Epithelial cell of esophagus (primary cell): ENCODE results near the gene TNK2.

Experiments used
- DNase-seq: peaks from one replicate; pipeline ENCODE4 v3.0.0; 2010; ENCODE audit warnings: low read depth
- H3K4me3 ChIP-seq: 2 replicates; pipeline ENCODE4 v1.5.1; 2011; ENCODE audit warnings: mild to moderate bottlenecking, low read length, control low read depth
- TF ChIP-seq, protein P1 (sequence below): IDR thresholded peaks from 2 replicates; pipeline ENCODE4 v1.5.1; 2011; ENCODE audit warnings: low read depth, mild to moderate bottlenecking, low read length, control low read depth, inconsistent platforms; ENCODE audit not compliant: insufficient read depth; ENCODE audit errors: missing control alignments

TNK2 gene

DNA sequence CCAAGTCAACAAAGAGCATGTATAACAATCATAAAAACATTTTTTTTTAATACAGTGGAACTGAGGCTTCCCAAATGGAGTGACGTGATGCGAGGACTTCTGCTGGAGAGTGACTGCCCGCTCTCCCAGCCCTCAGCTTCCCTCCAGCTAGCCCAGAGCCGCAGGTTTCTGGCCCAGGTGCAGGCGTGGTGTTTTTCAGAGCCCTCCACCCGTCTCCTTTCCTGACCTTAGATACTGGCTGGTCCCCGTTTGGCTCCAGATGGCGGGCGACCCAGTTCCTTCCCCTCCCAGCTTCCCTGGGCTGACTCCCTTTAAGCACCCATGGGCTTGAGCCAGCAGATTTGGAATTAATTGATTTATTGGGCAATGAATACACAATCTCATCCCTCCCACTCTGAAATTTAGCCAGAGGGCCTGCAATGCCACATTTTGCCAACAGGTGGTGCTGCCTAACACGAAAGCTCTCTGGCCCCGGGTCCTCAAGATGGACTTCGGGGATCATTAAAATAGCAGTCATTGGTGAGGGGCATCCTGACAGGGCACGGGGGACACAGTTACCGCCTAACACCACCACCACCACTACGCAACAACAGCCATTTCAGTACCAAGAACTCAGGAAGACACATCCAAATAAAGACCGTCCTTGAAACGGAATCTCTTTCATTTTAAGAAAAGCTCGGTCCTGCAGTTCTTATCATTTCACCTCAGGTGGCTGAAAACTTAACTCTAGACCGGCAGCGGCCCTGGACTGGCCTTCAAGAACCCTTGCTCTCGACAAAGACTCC lies 49.1 kb downstream of the TNK2 start:
- H3K4me3 ChIP-seq, result no peak overlapping the region
- TF ChIP-seq, protein P1, sequence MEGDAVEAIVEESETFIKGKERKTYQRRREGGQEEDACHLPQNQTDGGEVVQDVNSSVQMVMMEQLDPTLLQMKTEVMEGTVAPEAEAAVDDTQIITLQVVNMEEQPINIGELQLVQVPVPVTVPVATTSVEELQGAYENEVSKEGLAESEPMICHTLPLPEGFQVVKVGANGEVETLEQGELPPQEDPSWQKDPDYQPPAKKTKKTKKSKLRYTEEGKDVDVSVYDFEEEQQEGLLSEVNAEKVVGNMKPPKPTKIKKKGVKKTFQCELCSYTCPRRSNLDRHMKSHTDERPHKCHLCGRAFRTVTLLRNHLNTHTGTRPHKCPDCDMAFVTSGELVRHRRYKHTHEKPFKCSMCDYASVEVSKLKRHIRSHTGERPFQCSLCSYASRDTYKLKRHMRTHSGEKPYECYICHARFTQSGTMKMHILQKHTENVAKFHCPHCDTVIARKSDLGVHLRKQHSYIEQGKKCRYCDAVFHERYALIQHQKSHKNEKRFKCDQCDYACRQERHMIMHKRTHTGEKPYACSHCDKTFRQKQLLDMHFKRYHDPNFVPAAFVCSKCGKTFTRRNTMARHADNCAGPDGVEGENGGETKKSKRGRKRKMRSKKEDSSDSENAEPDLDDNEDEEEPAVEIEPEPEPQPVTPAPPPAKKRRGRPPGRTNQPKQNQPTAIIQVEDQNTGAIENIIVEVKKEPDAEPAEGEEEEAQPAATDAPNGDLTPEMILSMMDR, result peak; percentile 98
- peak; percentile 65 for DNase-seq

DNA sequence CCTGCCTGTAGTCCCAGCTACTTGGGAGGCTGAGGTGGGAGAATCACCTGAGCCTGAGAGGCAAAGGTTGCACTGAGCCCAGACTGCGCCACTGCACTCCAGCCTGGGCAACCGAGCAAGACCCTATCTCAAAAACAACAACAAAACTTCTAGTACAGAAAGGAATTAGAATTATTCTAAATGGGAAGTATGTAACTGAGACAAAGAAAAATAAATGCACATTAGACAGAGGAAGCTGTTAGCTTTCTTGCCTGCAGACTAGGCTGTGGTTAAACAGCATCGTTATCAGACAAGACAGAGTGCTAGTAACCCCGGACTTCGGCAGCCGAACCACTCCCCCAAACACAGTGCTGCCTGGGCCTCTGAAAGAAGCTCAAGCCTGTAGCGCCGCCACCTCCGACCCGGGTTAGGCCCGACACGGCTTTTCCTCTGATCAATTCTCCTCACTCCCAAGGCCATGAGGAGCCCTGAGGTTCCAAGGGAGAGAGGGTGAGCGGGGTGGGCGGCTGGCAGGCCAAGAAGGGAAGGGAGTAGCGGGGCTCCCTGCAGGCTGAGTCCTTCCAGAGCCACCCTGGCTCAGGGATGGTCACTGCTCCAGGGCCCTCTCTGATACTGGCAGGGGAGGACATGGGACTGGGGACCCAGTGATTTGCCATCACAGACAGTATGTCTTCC lies 51.8 kb downstream of the TNK2 start:
- TF ChIP-seq, protein P1, result no peak
- DNase-seq, result no peak
- H3K4me3 ChIP-seq, result no peak overlapping the region

DNA sequence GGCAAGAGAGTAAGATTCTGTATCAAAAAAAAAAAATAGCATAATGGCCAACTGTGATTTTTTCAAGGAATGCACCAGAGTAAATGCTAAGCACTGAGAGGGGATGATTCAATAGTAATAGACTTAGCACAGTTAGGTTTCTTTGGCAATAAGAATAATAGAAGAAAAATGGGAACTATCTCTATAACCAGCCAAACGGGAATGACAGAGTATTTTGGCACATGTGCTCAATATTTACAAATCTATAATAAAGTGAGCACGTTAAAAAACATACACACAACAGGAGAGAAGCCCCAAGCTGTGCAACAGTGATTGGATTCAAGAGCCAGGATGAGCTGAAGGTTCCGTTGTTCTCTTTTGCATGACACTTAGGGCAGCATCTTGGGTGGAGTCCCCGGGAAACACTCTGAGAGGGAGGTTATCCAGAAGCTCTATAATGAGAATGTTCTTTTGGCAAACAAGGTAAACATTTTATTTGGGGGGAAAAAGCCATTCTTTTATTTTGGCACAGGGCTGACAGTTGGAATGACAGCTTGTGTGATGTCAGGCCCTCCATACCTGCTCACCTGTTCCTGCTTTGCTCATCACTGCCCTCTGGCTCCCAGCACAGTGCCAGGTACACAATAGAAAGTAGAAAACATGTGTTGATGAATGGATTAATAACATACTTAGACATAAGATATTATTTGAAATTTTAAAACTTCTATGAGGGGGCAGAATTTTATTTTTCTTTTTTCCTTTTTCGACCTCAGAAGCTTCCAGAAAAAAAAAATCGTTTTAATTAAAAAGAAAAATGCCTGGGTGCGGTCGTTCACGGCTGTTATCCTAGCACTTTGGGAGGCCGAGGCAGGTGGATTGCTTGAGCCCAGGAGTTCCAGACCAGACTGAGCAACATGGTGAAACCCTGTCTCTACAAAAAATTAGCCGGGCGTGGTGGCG lies 52.6 kb downstream of the TNK2 start:
- TF ChIP-seq, protein P1, result peak; percentile 72
- no peak overlapping the region for H3K4me3 ChIP-seq
- peak; percentile 59 for DNase-seq

DNA sequence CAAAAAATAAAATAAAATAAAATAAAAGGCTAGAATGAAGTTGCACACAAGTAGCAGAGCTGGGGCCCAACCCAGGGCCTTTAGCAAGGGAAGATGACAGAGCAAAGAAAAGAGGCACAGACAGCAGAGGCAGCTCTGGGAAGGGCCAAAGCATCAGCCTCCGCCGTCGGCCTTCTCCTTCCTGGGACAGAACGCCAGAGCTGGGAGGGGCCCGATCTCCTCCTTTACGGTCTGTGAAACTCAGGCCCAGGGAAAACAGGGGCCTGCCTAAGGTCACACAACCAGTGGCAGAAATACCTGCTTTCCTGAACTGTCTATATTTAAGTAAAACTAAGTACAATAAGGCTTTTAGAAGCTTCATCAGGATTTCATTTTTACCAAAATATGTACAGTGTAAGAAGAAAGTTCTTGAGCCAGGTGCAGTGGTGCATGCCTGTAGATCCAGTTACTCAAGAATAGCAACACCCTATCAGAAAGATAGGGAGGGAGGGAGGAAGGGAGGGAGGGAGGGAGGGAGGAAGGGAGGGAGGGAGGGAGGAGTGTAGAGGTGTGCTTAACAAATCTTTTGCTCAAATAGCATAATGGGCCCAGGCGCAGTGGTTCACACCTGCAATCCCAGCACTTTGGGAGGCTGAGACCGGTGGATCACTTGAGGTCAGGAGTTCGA lies 53.6 kb downstream of the TNK2 start:
- peak; percentile 34 for DNase-seq
- H3K4me3 ChIP-seq, result no peak overlapping the region
- TF ChIP-seq, protein P1, result no peak

DNA sequence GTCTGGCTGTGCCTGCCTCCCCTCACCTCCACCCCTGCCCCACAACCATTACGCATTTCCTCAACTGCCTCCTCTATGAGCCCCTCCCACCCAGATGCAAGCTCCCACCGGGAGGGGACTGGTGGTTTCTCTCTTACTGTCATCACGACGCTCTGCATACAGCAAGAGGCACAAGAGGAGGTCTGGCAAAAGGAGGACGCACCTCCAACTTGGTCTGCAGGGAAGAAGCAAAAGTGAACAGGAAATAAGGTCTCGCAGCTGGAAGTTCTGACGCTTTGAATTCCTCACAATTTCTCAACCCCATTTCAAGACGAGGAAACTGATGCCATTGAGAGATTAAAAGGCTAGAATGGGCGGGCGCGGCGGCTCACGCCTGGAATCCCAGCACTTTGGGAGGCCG lies 54.4 kb downstream of the TNK2 start:
- no peak for DNase-seq

DNA sequence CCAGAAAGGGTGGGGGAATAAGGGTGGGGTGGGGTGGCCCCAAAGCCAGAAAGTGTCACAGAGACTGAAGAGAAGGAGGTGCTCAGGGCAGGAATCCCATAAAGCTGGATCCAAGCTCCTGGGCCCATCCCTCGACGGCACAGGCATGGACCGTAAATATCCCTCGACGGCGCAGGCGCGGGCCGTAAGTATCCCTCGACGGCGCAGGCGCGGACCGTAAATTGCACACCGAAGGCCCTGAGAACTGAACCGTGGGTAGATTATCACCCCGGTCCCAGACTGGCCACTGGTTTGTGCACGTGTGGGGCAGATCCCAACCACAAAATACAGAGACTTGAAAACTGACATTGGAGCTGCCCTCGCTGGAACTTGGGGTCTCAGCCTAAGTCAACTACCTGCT lies 55.3 kb downstream of the TNK2 start:
- no peak overlapping the region for H3K4me3 ChIP-seq
- no peak for DNase-seq
- TF ChIP-seq, protein P1, result no peak

More for the DNA sequence above, 54.4 kb downstream of the TNK2 start:
- no peak overlapping the region for H3K4me3 ChIP-seq
- TF ChIP-seq, protein P1, result no peak
